ENCODE results near the gene TMCC1. TPM values are rescaled to one million over a fixed set of nuclear protein-coding genes. Genes with fewer than 3 reads are reported as not detected.

The TMCC1 gene
- polyA plus RNA-seq, 2 of the 4 experiments (the other 2 are of a cell fraction), result 30.3 to 75.7 TPM

GRCh38 chr3:129845956-129846355 lies 47.6 kb downstream of the TMCC1 start:
- 54% methylated on average over 2 of the region's 2 CpGs for WGBS (ENCODE audit: missing lambda C conversion rate)
- CTCF ChIA-PET, result interaction anchor here (0.8 kb wide), 1 partner anchor 69 kb away, joined by 3 read pairs; no protein-coding TSS in a partner anchor

More at GRCh38 chr3:129845956-129846355, 47.6 kb downstream of the TMCC1 start:
- DNase-seq (ENCODE audit: low read depth in 1 of 2, low spot score in 1 of 2), result no peak
- peaks cover 17% of the 10 kb centered on the region; the same call in 2 of the 3 replicates for H3K4me1 ChIP-seq
- TF ChIP-seq MAX (IDR thresholded peaks at IDR 0.05), result no peak
- TF ChIP-seq ZNF302 (CRISPR knock-in tag; IDR thresholded peaks at IDR 0.05), result no peak
- no peak for TF ChIP-seq RARB (CRISPR knock-in tag; IDR thresholded peaks at IDR 0.05)
- no peak for TF ChIP-seq CHD4 (IDR thresholded peaks at IDR 0.05; ENCODE audit: borderline replicate concordance)
- TF ChIP-seq MAFK (IDR thresholded peaks at IDR 0.05; ENCODE audit: partially characterized antibody), result no peak
- no peak for TF ChIP-seq HDAC2 (IDR thresholded peaks at IDR 0.05)
- TF ChIP-seq REST (IDR thresholded peaks at IDR 0.05), result no peak
- TF ChIP-seq CHD2 (IDR thresholded peaks at IDR 0.05; ENCODE audit: low read length, partially characterized antibody), result no peak
- TF ChIP-seq CBX8 (IDR thresholded peaks at IDR 0.05), result no peak
- no peak for TF ChIP-seq KDM5A (IDR thresholded peaks at IDR 0.05)
- TF ChIP-seq FOSB (CRISPR knock-in tag; IDR thresholded peaks at IDR 0.05), result no peak
- no peak for TF ChIP-seq BHLHE40 (IDR thresholded peaks at IDR 0.05; ENCODE audit: low read depth, low read length)
- TF ChIP-seq RFX5 (IDR thresholded peaks at IDR 0.05), result no peak
- TF ChIP-seq CTCF (IDR thresholded peaks at IDR 0.05), result no peak
- TF ChIP-seq NFE2L2 (conservative IDR thresholded peaks at IDR 0.05; ENCODE audit: low read length), result no peak
- no peak for TF ChIP-seq E2F6 (IDR thresholded peaks at IDR 0.05; ENCODE audit: borderline replicate concordance, low read depth)
- no peak for TF ChIP-seq BCL3 (IDR thresholded peaks at IDR 0.05)
- TF ChIP-seq CBX2 (IDR thresholded peaks at IDR 0.05; ENCODE audit: borderline replicate concordance, low read depth), result no peak
- no peak overlapping the region for H3K4me3 ChIP-seq
- FAIRE-seq, result no peak
- no peak overlapping the region for H3K4me2 ChIP-seq
- H3K9me3 ChIP-seq, result peaks cover 15% of the 10 kb centered on the region; the same call in 2 of the 3 replicates
- POLR2A ChIA-PET, result no interaction called here
- ATAC-seq, result peak in 1 of 2 experiments; percentile 34; a peak in 1 of 6 replicates
- peak overlapping the region in 1 of 2 experiments; percentile 45; a peak in 2 of 6 replicates for H3K27ac ChIP-seq

All from A549 (cell line).